ENCODE results near the gene EPAS1.

The EPAS1 gene

DNA sequence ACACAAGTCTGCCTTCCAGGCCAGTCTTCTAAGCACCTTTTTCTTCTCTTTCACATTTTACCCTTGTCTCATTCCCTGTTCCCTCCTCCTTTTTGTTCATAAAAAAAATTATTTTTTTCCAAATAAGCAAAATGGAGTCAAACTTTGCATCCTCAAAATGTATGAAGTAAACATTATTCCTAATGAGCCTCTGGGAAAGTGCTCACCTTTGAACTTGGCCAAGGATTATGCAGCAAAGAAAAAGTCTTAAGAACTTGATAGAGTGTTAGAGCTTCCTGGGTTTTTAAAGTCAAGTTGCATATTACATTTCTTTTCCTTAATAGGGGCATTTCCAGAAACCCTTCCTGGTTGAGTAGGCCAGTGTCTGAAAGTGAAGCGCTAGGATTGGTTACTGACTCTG, 31.6 kb downstream of the EPAS1 start:
- H3K4me3 ChIP-seq (ENCODE audit: low read length) = no peak overlapping the region
- DNase-seq (ENCODE audit: low read depth) = peak; percentile 44
- TF ChIP-seq, protein P1, sequence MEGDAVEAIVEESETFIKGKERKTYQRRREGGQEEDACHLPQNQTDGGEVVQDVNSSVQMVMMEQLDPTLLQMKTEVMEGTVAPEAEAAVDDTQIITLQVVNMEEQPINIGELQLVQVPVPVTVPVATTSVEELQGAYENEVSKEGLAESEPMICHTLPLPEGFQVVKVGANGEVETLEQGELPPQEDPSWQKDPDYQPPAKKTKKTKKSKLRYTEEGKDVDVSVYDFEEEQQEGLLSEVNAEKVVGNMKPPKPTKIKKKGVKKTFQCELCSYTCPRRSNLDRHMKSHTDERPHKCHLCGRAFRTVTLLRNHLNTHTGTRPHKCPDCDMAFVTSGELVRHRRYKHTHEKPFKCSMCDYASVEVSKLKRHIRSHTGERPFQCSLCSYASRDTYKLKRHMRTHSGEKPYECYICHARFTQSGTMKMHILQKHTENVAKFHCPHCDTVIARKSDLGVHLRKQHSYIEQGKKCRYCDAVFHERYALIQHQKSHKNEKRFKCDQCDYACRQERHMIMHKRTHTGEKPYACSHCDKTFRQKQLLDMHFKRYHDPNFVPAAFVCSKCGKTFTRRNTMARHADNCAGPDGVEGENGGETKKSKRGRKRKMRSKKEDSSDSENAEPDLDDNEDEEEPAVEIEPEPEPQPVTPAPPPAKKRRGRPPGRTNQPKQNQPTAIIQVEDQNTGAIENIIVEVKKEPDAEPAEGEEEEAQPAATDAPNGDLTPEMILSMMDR (conservative IDR thresholded peaks at IDR 0.05; ENCODE audit: low read depth, low read length) = no peak

DNA sequence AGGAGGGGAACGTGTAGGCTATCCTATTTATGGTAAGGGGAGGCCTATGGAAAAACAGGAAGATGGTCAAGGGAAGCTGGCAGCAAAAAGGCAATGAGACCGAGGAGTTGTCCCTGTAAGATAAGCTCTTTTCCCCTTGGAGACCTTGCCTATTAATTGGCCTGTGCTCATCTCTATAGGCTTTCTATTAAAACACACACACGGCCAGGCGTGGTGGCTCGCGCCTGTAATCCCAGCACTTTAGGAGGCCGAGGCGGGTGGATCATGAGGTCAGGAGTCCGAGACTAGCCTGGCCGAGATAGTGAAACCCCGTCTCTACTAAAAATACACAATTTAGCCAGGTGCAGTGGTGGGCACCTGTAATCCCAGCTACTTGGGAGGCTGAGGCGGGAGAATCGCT, 32.1 kb downstream of the EPAS1 start:
- TF ChIP-seq, protein P1 (conservative IDR thresholded peaks at IDR 0.05; ENCODE audit: low read depth, low read length) = no peak
- DNase-seq (ENCODE audit: low read depth) = no peak

DNA sequence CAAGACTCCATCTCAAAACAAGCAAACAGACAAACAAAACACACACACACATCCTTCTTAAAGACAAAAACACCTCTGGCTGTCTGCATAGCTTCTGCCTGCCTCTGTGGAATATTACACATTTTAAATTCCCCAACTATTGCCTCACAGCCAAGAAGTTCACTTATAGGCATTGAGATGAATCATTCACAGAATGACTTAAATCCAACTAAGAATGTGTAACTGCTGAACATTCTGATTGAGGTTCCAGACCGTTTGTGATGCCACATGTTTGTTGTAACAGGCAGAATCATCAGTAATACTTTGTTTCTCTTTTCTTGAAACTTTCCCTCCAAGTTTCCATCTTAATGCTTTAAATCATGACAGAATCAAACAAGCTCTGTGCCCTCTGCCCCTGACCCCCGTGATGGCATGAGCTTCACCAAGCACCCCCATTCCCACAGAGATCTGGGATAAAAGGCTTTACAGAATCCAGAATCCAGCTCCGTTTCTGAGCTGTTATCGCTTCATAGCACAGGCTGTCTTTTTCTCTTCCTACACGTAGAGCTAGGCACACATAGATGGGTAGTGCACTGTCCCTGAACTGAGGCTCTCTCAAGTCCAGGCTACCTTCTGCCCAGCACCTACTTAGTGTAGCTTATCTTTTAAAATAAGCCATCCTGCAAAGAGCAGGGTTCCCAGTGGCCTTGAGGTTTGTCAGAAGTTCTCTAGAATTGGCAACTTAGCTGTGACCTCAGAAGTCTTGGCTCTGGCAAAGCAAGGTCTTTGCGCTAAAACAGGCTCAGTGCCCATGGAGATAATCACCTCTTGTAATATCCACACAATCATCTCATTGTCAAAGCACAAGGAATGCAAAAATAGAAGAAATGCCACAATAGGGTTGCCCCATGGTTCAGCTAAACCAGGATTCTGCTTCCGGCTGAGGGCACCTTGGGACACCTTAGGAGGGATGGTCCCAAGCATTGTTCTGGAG, 32.9 kb downstream of the EPAS1 start:
- DNase-seq (ENCODE audit: low read depth) = peak; percentile 94
- TF ChIP-seq, protein P1 (conservative IDR thresholded peaks at IDR 0.05; ENCODE audit: low read depth, low read length) = no peak
- no peak overlapping the region for H3K4me3 ChIP-seq (ENCODE audit: low read length)

More for the DNA sequence above, 32.1 kb downstream of the EPAS1 start:
- H3K4me3 ChIP-seq (ENCODE audit: low read length) = no peak overlapping the region

DNA sequence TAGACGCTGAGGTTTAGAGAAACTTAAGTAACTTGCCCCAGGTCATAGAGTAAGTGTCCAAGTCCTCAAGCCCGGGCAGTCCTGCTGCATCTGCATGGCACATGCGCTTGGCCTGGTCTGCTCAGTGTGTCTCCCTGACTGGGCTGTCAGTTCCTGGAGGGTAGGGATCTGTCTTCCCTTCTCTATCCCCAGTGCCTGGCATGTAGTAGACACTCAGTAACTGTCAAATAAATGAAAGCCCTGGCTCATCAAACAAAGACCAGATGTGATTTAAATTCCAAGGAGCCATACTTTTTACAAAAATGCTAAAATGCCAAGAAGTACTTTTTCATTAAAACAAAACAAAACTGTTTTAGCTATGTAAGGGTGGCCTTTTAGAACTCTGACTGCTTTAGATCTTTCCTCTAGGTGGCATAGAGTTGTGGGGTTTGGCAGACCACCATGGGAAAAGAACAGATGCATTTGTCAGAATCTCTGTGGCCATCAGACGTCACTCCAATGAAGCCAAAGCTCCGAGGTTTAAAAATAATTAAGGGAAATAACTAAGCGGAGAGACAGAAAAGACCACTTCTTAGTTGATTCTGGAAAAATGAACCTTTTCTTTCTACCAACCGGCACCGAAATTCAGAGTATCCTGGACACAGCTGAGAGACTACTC, 34.0 kb downstream of the EPAS1 start:
- no peak overlapping the region for H3K4me3 ChIP-seq (ENCODE audit: low read length)
- TF ChIP-seq, protein P1 (conservative IDR thresholded peaks at IDR 0.05; ENCODE audit: low read depth, low read length) = no peak
- DNase-seq (ENCODE audit: low read depth) = no peak

DNA sequence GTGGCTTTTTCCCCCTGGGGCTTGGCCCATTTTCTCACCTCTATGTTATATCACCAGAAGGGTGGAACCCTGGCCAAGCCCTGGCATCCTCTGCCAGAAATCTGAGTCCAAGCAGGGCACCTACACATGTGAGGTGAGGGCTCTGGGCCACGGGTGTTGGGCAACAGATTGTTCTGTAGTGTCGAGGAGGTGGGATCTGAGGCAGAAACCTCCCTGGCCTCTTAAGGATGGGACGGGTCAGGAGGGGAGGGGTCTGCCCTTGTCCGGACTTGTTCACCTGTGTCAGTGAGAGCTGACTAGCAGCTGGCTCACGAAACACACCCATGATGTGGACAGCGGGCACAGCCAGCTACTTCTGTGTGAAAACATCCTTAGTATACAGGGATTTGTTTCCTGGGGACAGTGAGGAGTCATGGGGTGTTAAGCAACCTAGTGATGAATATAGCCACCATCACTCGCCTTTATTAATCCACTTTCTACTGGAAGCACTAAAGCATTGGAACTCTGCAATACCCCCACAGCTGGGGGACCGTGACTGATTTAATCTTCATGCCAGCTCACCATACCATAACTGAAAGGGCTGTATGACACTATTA, 35.6 kb downstream of the EPAS1 start:
- TF ChIP-seq, protein P1 (conservative IDR thresholded peaks at IDR 0.05; ENCODE audit: low read depth, low read length) = no peak
- H3K4me3 ChIP-seq (ENCODE audit: low read length) = no peak overlapping the region
- peak; percentile 43 for DNase-seq (ENCODE audit: low read depth)

- TF ChIP-seq, protein P1 (conservative IDR thresholded peaks at IDR 0.05; ENCODE audit: low read depth, low read length) = peak; percentile 64
- DNase-seq (ENCODE audit: low read depth) = no peak
- no peak overlapping the region for H3K4me3 ChIP-seq (ENCODE audit: low read length)
These were observed 36.7 kb downstream of the EPAS1 start for GRCh38 chr2:46333912-46334311.

All from retinal pigment epithelial cell (primary cell).